Fibroblast of skin of left quadriceps (primary cell): ENCODE data around the gene SERBP1.
"Not testable (repeated sequence)": the region's sequence is repeated elsewhere in the genome, so short reads cannot be mapped to it uniquely, and the experiment has no call there.

ENCODE experiments used
- DNase-seq, 2 experiments: peaks; one replicate each; pipeline ENCODE4 v3.0.0-alpha.2; 2013; ENCODE audit warnings: low read depth in 2 of 2

SERBP1 gene

GRCh38 chr1:67440339-67440738 lies 10.1 kb upstream of the SERBP1 start:
- no peak for DNase-seq

GRCh38 chr1:67439277-67440029 lies 9.3 kb upstream of the SERBP1 start:
- DNase-seq, result no peak

GRCh38 chr1:67437961-67438360 lies 7.8 kb upstream of the SERBP1 start:
- DNase-seq, result no peak

- DNase-seq, result no peak
Observed at GRCh38 chr1:67436511-67437055, 6.4 kb upstream of the SERBP1 start.

- DNase-seq, result peak; percentile 77 to 80
Observed at GRCh38 chr1:67434491-67434890, 4.3 kb upstream of the SERBP1 start.

- DNase-seq, result no peak
Observed at GRCh38 chr1:67433837-67434236, 3.6 kb upstream of the SERBP1 start.

GRCh38 chr1:67432745-67433144 lies 2.5 kb upstream of the SERBP1 start:
- DNase-seq, result no peak

- no peak for DNase-seq
Observed at GRCh38 chr1:67431869-67432578, 1.8 kb upstream of the SERBP1 start.

GRCh38 chr1:67431156-67431765 lies 1.1 kb upstream of the SERBP1 start:
- DNase-seq, result no peak

- no peak for DNase-seq
Observed at GRCh38 chr1:67429528-67430357, 459 bp downstream of the SERBP1 start.

GRCh38 chr1:67429011-67429527 lies 1.1 kb downstream of the SERBP1 start:
- DNase-seq, result no peak

GRCh38 chr1:67427947-67428346 lies 2.3 kb downstream of the SERBP1 start:
- DNase-seq, result no peak

- DNase-seq, result no peak
Observed at GRCh38 chr1:67427465-67427864, 2.7 kb downstream of the SERBP1 start.

- DNase-seq, result no peak
Observed at GRCh38 chr1:67420835-67421492, 9.2 kb downstream of the SERBP1 start.

- no peak for DNase-seq
Observed at GRCh38 chr1:67418839-67419586, 11.2 kb downstream of the SERBP1 start.

GRCh38 chr1:67417733-67418132 lies 12.5 kb downstream of the SERBP1 start:
- not testable (repeated sequence) for DNase-seq

GRCh38 chr1:67415041-67415440 lies 15.2 kb downstream of the SERBP1 start:
- DNase-seq, result no peak

- no peak for DNase-seq
Observed at GRCh38 chr1:67414574-67414973, 15.6 kb downstream of the SERBP1 start.

- DNase-seq, result not testable (repeated sequence)
Observed at GRCh38 chr1:67413101-67413500, 17.1 kb downstream of the SERBP1 start.

GRCh38 chr1:67408148-67408547 lies 22.1 kb downstream of the SERBP1 start:
- no peak for DNase-seq
